NCI-H1105 (cell line): ENCODE data around the gene MYO15A.

Experiments
- DNase-seq: peaks from one replicate; lab custom pipeline; 2025; lab: John Stamatoyannopoulos, UW

MYO15A gene

GRCh38 chr17:18218756-18219415 lies 110.3 kb downstream of the MYO15A start:
- DNase-seq: no peak

GRCh38 chr17:18224053-18224386 lies 115.5 kb downstream of the MYO15A start:
- DNase-seq: no peak

- no peak for DNase-seq
Observed at GRCh38 chr17:18224387-18225120, 116.0 kb downstream of the MYO15A start.

GRCh38 chr17:18225121-18225641 lies 116.6 kb downstream of the MYO15A start, which contains the start of gene LLGL1:
TSS of gene LLGL1 (plus strand) at chr17:18225635. CDS start at chr17:18225683, 48 bp downstream.
- peak; percentile 97 for DNase-seq

- no peak for DNase-seq
Observed at GRCh38 chr17:18225642-18226283, 117.2 kb downstream of the MYO15A start.

GRCh38 chr17:18226284-18226945 lies 117.9 kb downstream of the MYO15A start:
- DNase-seq: no peak

- no peak for DNase-seq
Observed at GRCh38 chr17:18227635-18228034, 119.1 kb downstream of the MYO15A start.

- no peak for DNase-seq
Observed at GRCh38 chr17:18228176-18228682, 119.7 kb downstream of the MYO15A start.

- DNase-seq: no peak
Observed at GRCh38 chr17:18229254-18229653, 120.7 kb downstream of the MYO15A start.
